GM18507 (cell line): ENCODE data around the gene TIMM21.

Source experiments
- DNase-seq: peaks from one replicate; pipeline ENCODE4 v3.0.0; 2011; ENCODE audit warnings: low read depth; ENCODE audit not compliant: insufficient read length; ENCODE audit errors: extremely low spot score
- FAIRE-seq: peaks from 2 replicates; lab custom pipeline; 2011; peaks lifted over from hg19 to GRCh38; lab: Jason Lieb, UNC

Gene TIMM21

GRCh38 chr18:74147779-74148542 is at the start of gene TIMM21, which contains the start of gene FBXO15:
TSS of gene TIMM21 (plus strand) at chr18:74148523. CDS start at chr18:74148809, 286 bp downstream.
TSS of gene FBXO15 (minus strand) at chr18:74147834. CDS start at chr18:74147785, 49 bp downstream.
- FAIRE-seq = peak; percentile 100
- DNase-seq = peak; percentile 82

- DNase-seq = no peak
- no peak for FAIRE-seq
These were observed 39.9 kb upstream of the TIMM21 start for GRCh38 chr18:74108460-74108859.

GRCh38 chr18:74110149-74110548 is 38.2 kb upstream of the TIMM21 start:
- DNase-seq (no peak), FAIRE-seq (no peak)

- DNase-seq = no peak
- no peak for FAIRE-seq
These were observed 37.3 kb upstream of the TIMM21 start for GRCh38 chr18:74110976-74111375.

- FAIRE-seq (no peak), DNase-seq (no peak)
These were observed 34.6 kb upstream of the TIMM21 start for GRCh38 chr18:74113711-74114110.

GRCh38 chr18:74114116-74114515 is 34.2 kb upstream of the TIMM21 start:
- no peak for DNase-seq
- FAIRE-seq = no peak

- DNase-seq (no peak), FAIRE-seq (no peak)
These were observed 33.3 kb upstream of the TIMM21 start for GRCh38 chr18:74115046-74115445.

- DNase-seq = no peak
- no peak for FAIRE-seq
These were observed 31.4 kb upstream of the TIMM21 start for GRCh38 chr18:74116633-74117554.

- FAIRE-seq (no peak), DNase-seq (no peak)
These were observed 25.1 kb upstream of the TIMM21 start for GRCh38 chr18:74123200-74123599.

- FAIRE-seq (no peak), DNase-seq (no peak)
These were observed 23.7 kb upstream of the TIMM21 start for GRCh38 chr18:74124642-74125041.

GRCh38 chr18:74126684-74127655 is 21.4 kb upstream of the TIMM21 start:
- DNase-seq (no peak), FAIRE-seq (no peak)

GRCh38 chr18:74128159-74128558 is 20.2 kb upstream of the TIMM21 start:
- no peak for FAIRE-seq
- no peak for DNase-seq

GRCh38 chr18:74131124-74131523 is 17.2 kb upstream of the TIMM21 start:
- FAIRE-seq = no peak
- no peak for DNase-seq

GRCh38 chr18:74132201-74132600 is 16.1 kb upstream of the TIMM21 start:
- FAIRE-seq = no peak

GRCh38 chr18:74137920-74138538 is 10.3 kb upstream of the TIMM21 start:
- FAIRE-seq = no peak
- DNase-seq = no peak

More at GRCh38 chr18:74132201-74132600, 16.1 kb upstream of the TIMM21 start:
- no peak for DNase-seq

GRCh38 chr18:74139411-74139810 is 8.9 kb upstream of the TIMM21 start:
- DNase-seq = no peak
- no peak for FAIRE-seq

- FAIRE-seq = no peak
- no peak for DNase-seq
These were observed 8.4 kb upstream of the TIMM21 start for GRCh38 chr18:74139888-74140287.

GRCh38 chr18:74140582-74140981 is 7.7 kb upstream of the TIMM21 start:
- no peak for FAIRE-seq

GRCh38 chr18:74141667-74142066 is 6.7 kb upstream of the TIMM21 start:
- DNase-seq = no peak
- no peak for FAIRE-seq

More at GRCh38 chr18:74140582-74140981, 7.7 kb upstream of the TIMM21 start:
- no peak for DNase-seq
